Stimulated activated CD4-positive, alpha-beta T cell treated with anti-CD3 and anti-CD28 coated beads, TNF-alpha, amount 100 ng/mL, for 24 hours (primary cell): Measurements from ENCODE around the gene HORMAD2.
"Not testable (repeated sequence)": the region's sequence is repeated elsewhere in the genome, so short reads cannot be mapped to it uniquely, and the experiment has no call there.

Source experiments
- DNase-seq, 3 experiments: peaks; one replicate each; pipeline ENCODE4 v3.0.0-alpha.2; 2020; ENCODE audit warnings: low read depth in 3 of 3

Gene HORMAD2

GRCh38 chr22:30191040-30191701, 110.9 kb downstream of the HORMAD2 start:
- no peak for DNase-seq

GRCh38 chr22:30192427-30192826, 112.2 kb downstream of the HORMAD2 start:
- no peak for DNase-seq

- no peak for DNase-seq
Measured at GRCh38 chr22:30193031-30193775, 112.9 kb downstream of the HORMAD2 start.

GRCh38 chr22:30195245-30196140, 115.2 kb downstream of the HORMAD2 start:
- DNase-seq: no peak

- DNase-seq: peak in 2 of 3 experiments; percentile 38 to 50
Measured at GRCh38 chr22:30196141-30196879, 116.0 kb downstream of the HORMAD2 start.

GRCh38 chr22:30196880-30197336, 116.6 kb downstream of the HORMAD2 start:
- no peak for DNase-seq

GRCh38 chr22:30197389-30197788, 117.1 kb downstream of the HORMAD2 start:
- no peak for DNase-seq

GRCh38 chr22:30198152-30198825, 118.0 kb downstream of the HORMAD2 start:
- DNase-seq: no peak

- no peak for DNase-seq
Measured at GRCh38 chr22:30198921-30199320, 118.7 kb downstream of the HORMAD2 start.

- not testable (repeated sequence) for DNase-seq
Measured at GRCh38 chr22:30200905-30201304, 120.6 kb downstream of the HORMAD2 start.

- no peak for DNase-seq
Measured at GRCh38 chr22:30201945-30202344, 121.7 kb downstream of the HORMAD2 start.

- no peak for DNase-seq
Measured at GRCh38 chr22:30202531-30203006, 122.3 kb downstream of the HORMAD2 start.

- DNase-seq: no peak
Measured at GRCh38 chr22:30204015-30204741, 123.9 kb downstream of the HORMAD2 start.

GRCh38 chr22:30204742-30205111, 124.5 kb downstream of the HORMAD2 start:
- no peak for DNase-seq

GRCh38 chr22:30205281-30206115, 125.2 kb downstream of the HORMAD2 start:
- DNase-seq: no peak

GRCh38 chr22:30206944-30207343, 126.7 kb downstream of the HORMAD2 start:
- no peak for DNase-seq

GRCh38 chr22:30208631-30209603, 128.7 kb downstream of the HORMAD2 start:
- no peak for DNase-seq

- no peak for DNase-seq
Measured at GRCh38 chr22:30209642-30210041, 129.4 kb downstream of the HORMAD2 start.
